Prostate gland (tissue), 2 donors: ENCODE data around the gene MORN3.
A peak's percentile ranks its signal among the peaks of the same experiment; 100 is the strongest.

ENCODE experiments used
- POLR2A ChIP-seq: fragments of 450-650 bp; IDR thresholded peaks from one replicate; pipeline ENCODE4 v1.6.1; 2016; ENCODE audit warnings: antibody characterized with exemption, mild to moderate bottlenecking
- POLR2AphosphoS5 ChIP-seq: sonication (generic); formaldehyde crosslinking; IDR thresholded peaks from one replicate; pipeline ENCODE4 v1.6.1; 2017; ENCODE audit warnings: antibody characterized with exemption
- TF ChIP-seq, protein P1 (sequence below), 4 experiments: fragments of 200-600 bp in 2 of 4; fragments of 450-650 bp in 2 of 4; sonication (generic) in 2 of 4; IDR thresholded peaks; 1 replicate in 3 of 4; 2 replicates in 1 of 4; pipeline ENCODE4 v1.5.1; 2016 to 2019; ENCODE audit warnings: antibody characterized with exemption in 4 of 4, mild to moderate bottlenecking in 2 of 4, moderate library complexity in 2 of 4

GRCh38 chr12:121626087-121626852 lies 43.2 kb downstream of the MORN3 start, which contains the start of gene ORAI1:
- TF ChIP-seq, protein P1, sequence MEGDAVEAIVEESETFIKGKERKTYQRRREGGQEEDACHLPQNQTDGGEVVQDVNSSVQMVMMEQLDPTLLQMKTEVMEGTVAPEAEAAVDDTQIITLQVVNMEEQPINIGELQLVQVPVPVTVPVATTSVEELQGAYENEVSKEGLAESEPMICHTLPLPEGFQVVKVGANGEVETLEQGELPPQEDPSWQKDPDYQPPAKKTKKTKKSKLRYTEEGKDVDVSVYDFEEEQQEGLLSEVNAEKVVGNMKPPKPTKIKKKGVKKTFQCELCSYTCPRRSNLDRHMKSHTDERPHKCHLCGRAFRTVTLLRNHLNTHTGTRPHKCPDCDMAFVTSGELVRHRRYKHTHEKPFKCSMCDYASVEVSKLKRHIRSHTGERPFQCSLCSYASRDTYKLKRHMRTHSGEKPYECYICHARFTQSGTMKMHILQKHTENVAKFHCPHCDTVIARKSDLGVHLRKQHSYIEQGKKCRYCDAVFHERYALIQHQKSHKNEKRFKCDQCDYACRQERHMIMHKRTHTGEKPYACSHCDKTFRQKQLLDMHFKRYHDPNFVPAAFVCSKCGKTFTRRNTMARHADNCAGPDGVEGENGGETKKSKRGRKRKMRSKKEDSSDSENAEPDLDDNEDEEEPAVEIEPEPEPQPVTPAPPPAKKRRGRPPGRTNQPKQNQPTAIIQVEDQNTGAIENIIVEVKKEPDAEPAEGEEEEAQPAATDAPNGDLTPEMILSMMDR (IDR thresholded peaks at IDR 0.05), result peak in 2 of 4 experiments; percentile 21 to 51
- TF ChIP-seq POLR2A (peak; percentile 66), POLR2AphosphoS5 (peak; percentile 82)
